HepG2 (cell line): ENCODE results near the gene SYNGR4. TPM values are rescaled to one million over a fixed set of nuclear protein-coding genes. Genes with fewer than 3 reads are reported as not detected.

ENCODE experiments used
- CENPBD1 ChIP-seq: sonication (generic); formaldehyde crosslinking; IDR thresholded peaks from 2 replicates; pipeline ENCODE4 v1.8.0; 2022; ENCODE audit warnings: missing genetic modification reagents, low read depth, mild to moderate bottlenecking, borderline replicate concordance
- KLF11 ChIP-seq: IDR thresholded peaks from 2 replicates; pipeline ENCODE4 v1.6.1; 2016; ENCODE audit warnings: missing compliant biosample characterization
- ZNF609 ChIP-seq: sonication (generic); formaldehyde crosslinking; IDR thresholded peaks from 2 replicates; pipeline ENCODE4 v1.4.0; 2020; ENCODE audit warnings: mild to moderate bottlenecking, missing genetic modification reagents, borderline replicate concordance
- polyA plus RNA-seq, 8 experiments: library from polyadenylated mRNA; depleted of rRNA in 3 of 8; stranded (reverse) in 7 of 8; unstranded in 1 of 8; fragments of >200 nt; fragmentation: Illumina TruSeq in 4 of 8; extraction: Trizol in 4 of 8; gene quantifications; 2 replicates each; pipeline versions ENCODE4 v1.2.1 to v1.2.3, GENCODE V29; 2011 to 2016; ENCODE audit warnings: low read depth in 4 of 8, missing spikeins in 1 of 8, mixed read lengths in 1 of 8; ENCODE audit not compliant: insufficient read depth in 1 of 8
- total RNA-seq, 5 experiments: library from RNA; depleted of rRNA; stranded (reverse); fragments of >200 nt; fragmentation: Illumina TruSeq; extraction: Trizol; gene quantifications; 2 replicates each; pipeline ENCODE4 v1.2.3, GENCODE V29; 2016; ENCODE audit warnings: low read depth in 1 of 5
- TF ChIP-seq, protein P1 (sequence below): sonication (generic); formaldehyde crosslinking; IDR thresholded peaks from 2 replicates; pipeline ENCODE4 v1.8.0; 2023; ENCODE audit warnings: mild to moderate bottlenecking, missing genetic modification reagents
- TF ChIP-seq, protein P2 (sequence below): IDR thresholded peaks from 2 replicates; pipeline ENCODE4 v1.6.1; 2016

Gene SYNGR4
- total and polyA plus RNA-seq, 2 of the 13 experiments (the other 11 are each of a cell fraction or from before 2014, with no cell fraction given), result not detected

DNA sequence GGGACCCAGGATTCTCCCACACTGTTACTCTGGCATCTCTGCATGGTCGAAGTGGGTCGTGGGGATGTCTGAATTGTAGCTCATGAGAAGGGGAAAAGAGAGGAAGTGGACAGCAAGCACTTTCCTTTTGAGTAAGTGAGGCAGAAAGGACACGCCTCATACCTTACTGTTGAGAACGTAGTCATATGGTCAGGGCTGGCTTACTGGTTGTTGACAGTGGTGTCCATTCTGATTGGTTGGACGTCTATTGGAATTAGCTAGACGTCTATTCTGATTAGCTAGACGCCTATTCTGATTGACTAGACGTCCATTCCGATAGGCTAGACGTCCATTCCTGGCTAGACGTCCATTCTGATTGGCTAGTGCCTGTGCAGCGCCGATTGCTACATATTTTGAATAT, 41.7 kb downstream of the SYNGR4 start (continued):
- TF ChIP-seq ZNF609 (CRISPR knock-in tag) (no peak), KLF11 (CRISPR knock-in tag) (no peak), CENPBD1 (CRISPR knock-in tag) (no peak)
- TF ChIP-seq, protein P1, sequence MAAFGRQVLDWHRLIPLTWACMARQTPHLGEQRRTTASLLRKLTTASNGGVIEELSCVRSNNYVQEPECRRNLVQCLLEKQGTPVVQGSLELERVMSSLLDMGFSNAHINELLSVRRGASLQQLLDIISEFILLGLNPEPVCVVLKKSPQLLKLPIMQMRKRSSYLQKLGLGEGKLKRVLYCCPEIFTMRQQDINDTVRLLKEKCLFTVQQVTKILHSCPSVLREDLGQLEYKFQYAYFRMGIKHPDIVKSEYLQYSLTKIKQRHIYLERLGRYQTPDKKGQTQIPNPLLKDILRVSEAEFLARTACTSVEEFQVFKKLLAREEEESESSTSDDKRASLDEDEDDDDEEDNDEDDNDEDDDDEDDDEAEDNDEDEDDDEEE, result no peak
- TF ChIP-seq, protein P2, sequence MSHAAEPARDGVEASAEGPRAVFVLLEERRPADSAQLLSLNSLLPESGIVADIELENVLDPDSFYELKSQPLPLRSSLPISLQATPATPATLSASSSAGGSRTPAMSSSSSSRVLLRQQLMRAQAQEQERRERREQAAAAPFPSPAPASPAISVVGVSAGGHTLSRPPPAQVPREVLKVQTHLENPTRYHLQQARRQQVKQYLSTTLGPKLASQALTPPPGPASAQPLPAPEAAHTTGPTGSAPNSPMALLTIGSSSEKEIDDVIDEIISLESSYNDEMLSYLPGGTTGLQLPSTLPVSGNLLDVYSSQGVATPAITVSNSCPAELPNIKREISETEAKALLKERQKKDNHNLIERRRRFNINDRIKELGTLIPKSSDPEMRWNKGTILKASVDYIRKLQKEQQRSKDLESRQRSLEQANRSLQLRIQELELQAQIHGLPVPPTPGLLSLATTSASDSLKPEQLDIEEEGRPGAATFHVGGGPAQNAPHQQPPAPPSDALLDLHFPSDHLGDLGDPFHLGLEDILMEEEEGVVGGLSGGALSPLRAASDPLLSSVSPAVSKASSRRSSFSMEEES (CRISPR knock-in tag), result no peak
